NT2/D1 (cell line): ENCODE measurements around the gene RNU2-63P.
"Not testable (repeated sequence)": the region's sequence is repeated elsewhere in the genome, so short reads cannot be mapped to it uniquely, and the experiment has no call there.

Experiments
- YY1 ChIP-seq: IDR thresholded peaks from 2 replicates; pipeline ENCODE4 v1.6.1; 2011; ENCODE audit not compliant: insufficient read length, insufficient read depth
- ZNF274 ChIP-seq: IDR thresholded peaks from 2 replicates; pipeline ENCODE4 v1.6.1; 2011; ENCODE audit warnings: mild to moderate bottlenecking, low read depth, low read length

GRCh38 chr2:87994304-87994850, 22.0 kb downstream of the RNU2-63P start:
- not testable (repeated sequence) for TF ChIP-seq YY1, ZNF274
